DOHH2 (cell line): ENCODE results near the gene GTSF1L.

Experiments
- EZH2phosphoT487 ChIP-seq: fragments of 200-600 bp; sonication (generic); IDR thresholded peaks from 2 replicates; pipeline ENCODE4 v1.6.1; 2017; ENCODE audit warnings: borderline replicate concordance, mild to moderate bottlenecking, antibody characterized with exemption, low read length, moderate library complexity, mixed read lengths
- TF ChIP-seq, protein P1 (sequence below): fragments of 200-600 bp; sonication (generic); IDR thresholded peaks from one replicate; pipeline ENCODE4 v1.5.1; 2014; ENCODE audit warnings: antibody characterized with exemption, mild to moderate bottlenecking, low read depth, low read length; ENCODE audit not compliant: poor library complexity, severe bottlenecking

DNA sequence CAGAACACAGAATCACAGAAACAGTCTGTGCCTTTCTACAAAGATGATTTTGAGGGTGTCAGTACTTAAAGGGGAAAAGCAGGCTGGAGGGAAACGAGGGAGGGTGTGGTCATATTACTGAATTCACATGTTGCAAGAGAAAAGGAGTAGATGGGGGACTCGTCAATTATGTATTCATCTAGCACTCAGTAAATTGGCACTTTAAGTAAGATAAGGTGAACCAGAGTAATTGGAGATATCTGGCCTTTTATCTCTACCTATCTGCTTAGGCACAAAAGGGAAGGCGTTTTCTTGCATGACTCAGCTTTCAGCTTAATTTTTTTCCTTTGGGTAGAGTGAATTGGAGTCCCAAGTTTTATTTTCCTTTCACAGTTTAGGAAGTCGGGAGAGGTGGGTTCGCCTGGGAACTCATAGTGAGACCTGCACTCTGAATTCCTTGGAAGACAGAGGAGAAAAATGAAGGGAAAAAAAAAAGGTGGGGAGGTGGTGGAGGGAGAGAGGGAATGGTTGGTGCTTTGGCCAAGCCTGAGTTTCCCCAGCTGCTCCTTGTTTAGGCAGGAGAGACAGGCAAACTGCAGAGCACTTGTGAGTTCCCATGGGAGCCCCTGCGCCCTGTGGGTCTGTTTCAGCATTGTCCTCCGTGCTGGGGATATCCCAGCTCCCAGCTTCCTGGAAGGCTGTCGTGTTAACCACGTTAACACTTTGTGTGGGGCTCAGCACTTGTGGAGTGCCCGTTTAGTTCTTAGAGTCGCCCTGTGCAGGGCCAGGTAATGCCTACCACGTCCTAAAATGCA lies 19.7 kb upstream of the GTSF1L start:
- TF ChIP-seq, protein P1, sequence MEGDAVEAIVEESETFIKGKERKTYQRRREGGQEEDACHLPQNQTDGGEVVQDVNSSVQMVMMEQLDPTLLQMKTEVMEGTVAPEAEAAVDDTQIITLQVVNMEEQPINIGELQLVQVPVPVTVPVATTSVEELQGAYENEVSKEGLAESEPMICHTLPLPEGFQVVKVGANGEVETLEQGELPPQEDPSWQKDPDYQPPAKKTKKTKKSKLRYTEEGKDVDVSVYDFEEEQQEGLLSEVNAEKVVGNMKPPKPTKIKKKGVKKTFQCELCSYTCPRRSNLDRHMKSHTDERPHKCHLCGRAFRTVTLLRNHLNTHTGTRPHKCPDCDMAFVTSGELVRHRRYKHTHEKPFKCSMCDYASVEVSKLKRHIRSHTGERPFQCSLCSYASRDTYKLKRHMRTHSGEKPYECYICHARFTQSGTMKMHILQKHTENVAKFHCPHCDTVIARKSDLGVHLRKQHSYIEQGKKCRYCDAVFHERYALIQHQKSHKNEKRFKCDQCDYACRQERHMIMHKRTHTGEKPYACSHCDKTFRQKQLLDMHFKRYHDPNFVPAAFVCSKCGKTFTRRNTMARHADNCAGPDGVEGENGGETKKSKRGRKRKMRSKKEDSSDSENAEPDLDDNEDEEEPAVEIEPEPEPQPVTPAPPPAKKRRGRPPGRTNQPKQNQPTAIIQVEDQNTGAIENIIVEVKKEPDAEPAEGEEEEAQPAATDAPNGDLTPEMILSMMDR: no peak
- no peak for TF ChIP-seq EZH2phosphoT487
